HEK293T (cell line): Measurements from ENCODE around the gene TRAM2.

ENCODE experiments used
- CTCF ChIA-PET: fragments of 350-600 bp; formaldehyde crosslinking; extraction: SDS; loops from one replicate; lab custom pipeline; 2021; ENCODE audit warnings: antibody characterized with exemption, inconsistent platforms; lab: Yijun Ruan, JAX
- POLR2A ChIA-PET: fragments of 350-600 bp; formaldehyde crosslinking; extraction: SDS; loops from one replicate; lab custom pipeline; 2020; ENCODE audit warnings: antibody characterized with exemption, inconsistent platforms; lab: Yijun Ruan, JAX
- DNase-seq: peaks from one replicate; pipeline ENCODE4 v3.0.0; 2012; ENCODE audit warnings: mixed read lengths; ENCODE audit errors: extremely low spot score
- ARNT ChIP-seq: fragments of 450-650 bp; IDR thresholded peaks from 2 replicates; pipeline ENCODE4 v1.6.1; 2017; ENCODE audit warnings: mild to moderate bottlenecking
- BHLHE40 ChIP-seq: fragments of 450-650 bp; IDR thresholded peaks from 2 replicates; pipeline ENCODE4 v1.6.1; 2016; ENCODE audit warnings: mild to moderate bottlenecking, moderate library complexity, borderline replicate concordance
- CTBP1 ChIP-seq: fragments of 450-650 bp; IDR thresholded peaks from 2 replicates; pipeline ENCODE4 v1.6.1; 2016; ENCODE audit warnings: borderline replicate concordance
- ELF4 ChIP-seq: fragments of 450-650 bp; IDR thresholded peaks from 2 replicates; pipeline ENCODE4 v1.6.1; 2017; ENCODE audit warnings: antibody characterized with exemption
- FOXA1 ChIP-seq: fragments of 450-650 bp; IDR thresholded peaks from 2 replicates; pipeline ENCODE4 v1.6.1; 2016; ENCODE audit warnings: mild to moderate bottlenecking
- FOXK2 ChIP-seq: fragments of 450-650 bp; IDR thresholded peaks from 2 replicates; pipeline ENCODE4 v1.6.1; 2016; ENCODE audit warnings: mild to moderate bottlenecking
- FOXM1 ChIP-seq: fragments of 450-650 bp; IDR thresholded peaks from 2 replicates; pipeline ENCODE4 v1.6.1; 2017; ENCODE audit warnings: mild to moderate bottlenecking, borderline replicate concordance
- HDGF ChIP-seq: fragments of 450-650 bp; IDR thresholded peaks from 2 replicates; pipeline ENCODE4 v1.6.1; 2017; ENCODE audit warnings: antibody characterized with exemption, borderline replicate concordance
- L3MBTL2 ChIP-seq: fragments of 450-650 bp; conservative IDR thresholded peaks from 2 replicates; pipeline ENCODE4 v1.6.1; 2016; ENCODE audit warnings: mild to moderate bottlenecking
- LEF1 ChIP-seq: fragments of 450-650 bp; IDR thresholded peaks from 2 replicates; pipeline ENCODE4 v1.6.1; 2017; ENCODE audit warnings: mild to moderate bottlenecking, borderline replicate concordance
- NFRKB ChIP-seq: fragments of 450-650 bp; IDR thresholded peaks from 2 replicates; pipeline ENCODE4 v1.6.1; 2016; ENCODE audit warnings: mild to moderate bottlenecking, moderate library complexity
- SP1 ChIP-seq: fragments of 450-650 bp; IDR thresholded peaks from 2 replicates; pipeline ENCODE4 v1.6.1; 2017
- SUZ12 ChIP-seq: fragments of 450-650 bp; IDR thresholded peaks from 2 replicates; pipeline ENCODE4 v1.6.1; 2016; ENCODE audit warnings: mild to moderate bottlenecking
- TARDBP ChIP-seq: fragments of 450-650 bp; IDR thresholded peaks from 2 replicates; pipeline ENCODE4 v1.6.1; 2016
- ZNF384 ChIP-seq: fragments of 450-650 bp; IDR thresholded peaks from 2 replicates; pipeline ENCODE4 v1.6.1; 2016
- TF ChIP-seq, protein P1 (sequence below): fragments of 450-650 bp; IDR thresholded peaks from 2 replicates; pipeline ENCODE4 v1.6.1; 2016

TRAM2 gene

DNA sequence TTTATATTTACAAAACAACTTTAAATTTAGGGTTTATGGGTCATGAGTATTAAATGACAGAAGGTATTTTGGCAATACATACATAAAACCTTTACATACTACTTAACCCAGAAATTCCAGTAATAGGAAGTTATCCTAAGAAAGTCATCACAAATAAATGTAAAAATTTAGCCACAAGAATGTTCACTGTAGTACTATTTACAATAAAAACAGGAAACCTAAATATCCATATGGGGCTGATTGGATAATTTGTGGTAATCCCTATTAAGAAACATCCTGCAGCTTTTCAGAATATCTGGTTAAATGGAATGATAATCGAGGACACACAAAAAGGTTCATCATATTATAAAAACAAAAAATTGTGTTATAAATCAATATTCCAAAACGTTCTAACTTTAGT lies 44.4 kb downstream of the TRAM2 start:
- ChIA-PET POLR2A (no interaction called here), CTCF (no interaction called here)
- no peak for DNase-seq

DNA sequence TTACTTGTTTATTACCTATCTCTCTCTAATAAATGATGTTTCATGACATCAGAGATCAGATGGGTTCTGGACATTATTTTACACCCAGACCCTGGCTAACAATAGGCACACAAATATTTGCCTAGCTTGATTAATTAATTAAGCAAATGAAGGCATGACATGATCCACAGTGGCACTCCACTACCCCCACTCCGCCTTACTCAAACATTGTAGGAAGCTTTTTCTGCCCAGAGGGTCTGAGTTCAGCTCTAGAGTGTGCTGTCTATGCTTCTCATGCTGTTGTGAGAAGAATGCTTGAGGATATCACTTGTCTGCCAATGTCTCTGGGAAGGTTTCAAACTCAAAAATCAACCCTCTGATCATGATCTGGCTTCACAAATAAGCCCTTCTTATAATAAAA lies 45.0 kb downstream of the TRAM2 start:
- TF ChIP-seq L3MBTL2 (no peak), ZNF384 (no peak), TARDBP (no peak), NFRKB (no peak)
- TF ChIP-seq, protein P1, sequence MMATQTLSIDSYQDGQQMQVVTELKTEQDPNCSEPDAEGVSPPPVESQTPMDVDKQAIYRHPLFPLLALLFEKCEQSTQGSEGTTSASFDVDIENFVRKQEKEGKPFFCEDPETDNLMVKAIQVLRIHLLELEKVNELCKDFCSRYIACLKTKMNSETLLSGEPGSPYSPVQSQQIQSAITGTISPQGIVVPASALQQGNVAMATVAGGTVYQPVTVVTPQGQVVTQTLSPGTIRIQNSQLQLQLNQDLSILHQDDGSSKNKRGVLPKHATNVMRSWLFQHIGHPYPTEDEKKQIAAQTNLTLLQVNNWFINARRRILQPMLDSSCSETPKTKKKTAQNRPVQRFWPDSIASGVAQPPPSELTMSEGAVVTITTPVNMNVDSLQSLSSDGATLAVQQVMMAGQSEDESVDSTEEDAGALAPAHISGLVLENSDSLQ: no peak
- no peak for DNase-seq
- ChIA-PET CTCF (no interaction called here), POLR2A (no interaction called here)

More for the DNA sequence above, 44.4 kb downstream of the TRAM2 start:
- TF ChIP-seq BHLHE40 (no peak), SUZ12 (no peak), ZNF384 (no peak)
- TF ChIP-seq, protein P1: no peak

DNA sequence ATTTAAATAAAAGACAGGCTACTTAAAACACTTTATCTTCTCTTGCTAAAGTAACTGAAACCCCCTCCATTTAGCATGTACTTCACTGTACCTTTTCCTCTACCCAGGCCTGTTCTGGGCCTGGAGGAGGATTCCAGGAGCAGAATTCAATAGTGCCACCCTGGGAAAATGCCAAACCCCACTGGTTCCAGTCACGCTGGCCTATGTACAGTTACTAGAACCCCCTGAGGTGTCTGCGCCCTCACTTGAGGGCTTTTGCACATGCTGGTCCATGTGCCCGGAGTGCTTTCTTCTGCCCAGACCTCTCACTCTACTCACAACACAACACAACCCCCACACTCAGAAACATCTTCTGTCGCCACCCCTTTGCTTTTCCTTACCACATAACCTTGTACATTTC lies 45.5 kb downstream of the TRAM2 start:
- TF ChIP-seq NFRKB (no peak), L3MBTL2 (no peak), ELF4 (no peak), ZNF384 (no peak), HDGF (no peak), BHLHE40 (no peak), SP1 (no peak), CTBP1 (no peak), FOXA1 (no peak), LEF1 (no peak)
- no peak for DNase-seq
- ChIA-PET POLR2A (no interaction called here), CTCF (no interaction called here)

DNA sequence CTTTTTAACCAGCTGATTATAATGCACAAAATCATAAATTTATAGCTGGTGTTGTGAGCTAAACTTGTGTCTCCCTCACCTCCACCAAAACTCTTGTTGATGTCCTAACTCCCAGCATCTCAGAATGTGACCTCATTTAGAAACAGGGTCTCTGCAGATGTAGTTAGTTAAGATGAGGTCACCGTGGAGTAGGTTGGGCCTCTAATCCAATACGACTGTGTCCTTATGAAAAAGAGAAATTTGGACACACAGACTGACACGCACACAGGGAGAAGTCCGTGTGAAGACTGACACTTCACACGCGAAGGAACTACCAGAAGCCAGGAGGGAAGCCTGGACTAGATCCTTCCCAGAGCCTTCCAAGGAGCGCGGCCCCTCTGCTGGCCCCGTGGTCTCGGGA lies 46.5 kb downstream of the TRAM2 start:
- TF ChIP-seq, protein P1: no peak
- TF ChIP-seq NFRKB (no peak), BHLHE40 (no peak), FOXK2 (no peak), FOXM1 (no peak), LEF1 (no peak), TARDBP (no peak), ARNT (no peak), SUZ12 (no peak), CTBP1 (no peak), HDGF (no peak), ZNF384 (no peak), FOXA1 (no peak), L3MBTL2 (no peak), SP1 (no peak), ELF4 (no peak)
- CTCF ChIA-PET: no interaction called here
- POLR2A ChIA-PET: no interaction called here

DNA sequence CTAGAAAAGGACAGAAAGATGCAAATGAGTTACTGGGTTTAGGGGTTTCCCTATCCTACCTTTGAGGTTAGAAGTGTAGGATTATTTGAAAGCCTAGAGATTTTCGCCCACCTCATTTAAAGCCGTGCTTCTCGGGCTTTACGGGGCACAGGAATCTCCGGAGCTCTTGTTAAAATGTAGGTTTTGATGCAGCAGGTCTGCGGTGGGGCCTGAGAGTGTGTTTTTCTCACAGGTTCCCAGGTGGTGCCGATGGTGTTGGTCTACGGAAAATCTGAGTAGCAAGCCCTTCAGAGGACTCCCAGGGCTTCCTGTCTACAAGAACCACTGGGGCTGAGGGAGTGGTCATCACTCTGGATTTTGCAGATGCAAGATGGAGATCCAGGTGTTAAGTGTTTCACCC lies 47.5 kb downstream of the TRAM2 start:
- ChIA-PET CTCF (no interaction called here), POLR2A (no interaction called here)
- no peak for DNase-seq
- TF ChIP-seq SUZ12: no peak
- no peak for TF ChIP-seq ARNT
- no peak for TF ChIP-seq HDGF
- no peak for TF ChIP-seq ZNF384
- no peak for TF ChIP-seq SP1
- no peak for TF ChIP-seq NFRKB
- TF ChIP-seq TARDBP: no peak
- TF ChIP-seq, protein P1: no peak
- no peak for TF ChIP-seq CTBP1
- TF ChIP-seq BHLHE40: no peak
- TF ChIP-seq L3MBTL2: no peak
- TF ChIP-seq FOXM1: no peak
- no peak for TF ChIP-seq FOXA1
- no peak for TF ChIP-seq LEF1
- no peak for TF ChIP-seq FOXK2
- no peak for TF ChIP-seq ELF4

More for the DNA sequence above, 46.5 kb downstream of the TRAM2 start:
- DNase-seq: no peak

DNA sequence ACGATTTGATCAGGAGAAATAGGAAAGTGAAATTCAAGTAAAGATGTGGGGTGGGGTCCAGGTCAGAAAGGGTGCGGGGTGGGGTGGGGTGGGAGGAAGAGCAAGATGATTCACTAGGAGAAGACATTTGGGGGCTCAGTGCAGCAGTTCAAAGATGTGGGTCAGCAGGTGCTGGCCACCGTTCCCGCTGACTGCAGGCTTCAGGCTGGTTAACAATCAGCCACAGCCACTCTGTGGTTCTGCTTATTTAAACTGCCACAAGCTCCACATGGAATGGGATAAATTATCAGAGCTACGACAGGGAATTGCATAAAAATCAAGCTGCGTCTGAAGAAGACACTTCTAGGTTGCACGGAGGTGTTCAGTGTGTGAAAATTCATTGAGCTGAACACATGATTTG lies 49.4 kb downstream of the TRAM2 start:
- CTCF ChIA-PET: no interaction called here
- DNase-seq: no peak
- TF ChIP-seq TARDBP (no peak), HDGF (no peak), BHLHE40 (no peak), FOXM1 (no peak), ZNF384 (no peak), SP1 (no peak), ARNT (no peak), ELF4 (no peak), FOXA1 (no peak), FOXK2 (no peak), CTBP1 (no peak), L3MBTL2 (no peak)
- TF ChIP-seq, protein P1: no peak
- POLR2A ChIA-PET: no interaction called here
